Posterior vena cava (tissue), 2 donors: Measurements from ENCODE around the gene FNIP1. TPM values are rescaled to one million over a fixed set of nuclear protein-coding genes. Genes with fewer than 3 reads are reported as not detected.

Experiments used
- DNase-seq: peaks from one replicate; pipeline ENCODE4 v3.0.0-alpha.2; 2020; ENCODE audit warnings: low spot score
- intact Hi-C, 2 donors: fragments of 100-400 bp; cut with DNase I; formaldehyde crosslinking; loops; one replicate each; pipeline versions ENCODE4 v1.14.1 to v1.14.2; 2022 to 2023
- total RNA-seq, 2 donors: library from RNA; stranded (reverse); fragmentation: NEBNext Ultra II Directional; extraction: Animal tissue kit (Norgen Biotek cat#: 25700); gene quantifications; one replicate each; pipeline ENCODE4 v1.2.1, GENCODE V29; 2021
- donor health status: DM: yes; HTN: yes; CAD: no.
- donor health status: DM: yes; HTN: yes; CAD: no.

The FNIP1 gene
- total RNA-seq, 2 donors from 2014 or later, result 34.1 to 39.5 TPM

- DNase-seq, result no peak
- intact Hi-C loops, result loop anchor here in 1 of 2 donors (5.0 kb wide), 1 partner anchor 602 kb away; no protein-coding TSS in a partner anchor
Observed at GRCh38 chr5:131659290-131659689, 137.5 kb downstream of the FNIP1 start.

- intact Hi-C loops, result loop anchor here in 1 of 2 donors (5.0 kb wide), 1 partner anchor 597 kb away; no protein-coding TSS in a partner anchor
Observed at GRCh38 chr5:131654776-131655175, 142.0 kb downstream of the FNIP1 start.

GRCh38 chr5:131654309-131654708, 142.5 kb downstream of the FNIP1 start:
- no peak for DNase-seq
- intact Hi-C loops, result no loop called here

More at GRCh38 chr5:131654776-131655175, 142.0 kb downstream of the FNIP1 start:
- no peak for DNase-seq

GRCh38 chr5:131649161-131649560, 147.7 kb downstream of the FNIP1 start:
- intact Hi-C loops, result no loop called here
- no peak for DNase-seq

GRCh38 chr5:131647048-131647769, 149.6 kb downstream of the FNIP1 start:
- intact Hi-C loops, result no loop called here
- DNase-seq, result no peak

DNA sequence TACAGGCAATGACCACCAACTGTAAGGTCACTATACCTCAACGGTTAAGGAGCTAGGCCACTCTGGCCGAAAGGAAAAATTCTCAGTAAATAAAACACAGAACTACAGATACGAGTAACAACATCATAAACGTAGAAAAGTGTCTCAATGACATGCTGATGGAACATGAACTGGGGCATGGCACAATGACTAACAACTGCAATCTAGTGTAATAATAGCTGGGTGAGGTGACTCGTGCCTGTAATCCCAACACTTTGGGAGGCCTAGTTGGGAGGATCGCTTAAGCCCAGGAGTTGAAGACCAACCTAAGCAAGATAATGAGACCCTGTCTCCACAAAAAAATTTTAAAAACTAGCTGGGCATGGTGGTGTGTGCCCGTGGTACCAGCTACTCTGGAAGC, 152.0 kb downstream of the FNIP1 start:
- no peak for DNase-seq
- intact Hi-C loops, result no loop called here

- DNase-seq, result no peak
- intact Hi-C loops, result no loop called here
Observed at GRCh38 chr5:131644370-131644769, 152.4 kb downstream of the FNIP1 start.

DNA sequence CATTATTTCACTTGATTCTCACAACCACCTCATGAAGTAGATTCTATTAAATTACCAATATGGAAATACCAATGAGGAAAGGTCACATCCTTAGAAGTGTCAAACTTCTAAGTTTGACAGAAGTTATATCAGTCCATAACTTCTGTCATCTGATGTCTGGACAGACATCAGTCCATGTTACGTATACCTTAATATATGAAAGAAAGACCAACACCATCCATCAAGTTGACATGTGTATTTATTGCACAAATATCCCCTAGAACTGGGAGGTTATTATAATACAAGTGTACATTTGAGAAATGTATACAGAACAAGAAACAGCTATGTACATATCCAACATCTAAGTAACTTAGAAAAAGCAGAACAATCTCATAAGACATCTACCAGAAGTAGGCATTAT, 155.3 kb downstream of the FNIP1 start:
- no peak for DNase-seq
- intact Hi-C loops, result no loop called here

DNA sequence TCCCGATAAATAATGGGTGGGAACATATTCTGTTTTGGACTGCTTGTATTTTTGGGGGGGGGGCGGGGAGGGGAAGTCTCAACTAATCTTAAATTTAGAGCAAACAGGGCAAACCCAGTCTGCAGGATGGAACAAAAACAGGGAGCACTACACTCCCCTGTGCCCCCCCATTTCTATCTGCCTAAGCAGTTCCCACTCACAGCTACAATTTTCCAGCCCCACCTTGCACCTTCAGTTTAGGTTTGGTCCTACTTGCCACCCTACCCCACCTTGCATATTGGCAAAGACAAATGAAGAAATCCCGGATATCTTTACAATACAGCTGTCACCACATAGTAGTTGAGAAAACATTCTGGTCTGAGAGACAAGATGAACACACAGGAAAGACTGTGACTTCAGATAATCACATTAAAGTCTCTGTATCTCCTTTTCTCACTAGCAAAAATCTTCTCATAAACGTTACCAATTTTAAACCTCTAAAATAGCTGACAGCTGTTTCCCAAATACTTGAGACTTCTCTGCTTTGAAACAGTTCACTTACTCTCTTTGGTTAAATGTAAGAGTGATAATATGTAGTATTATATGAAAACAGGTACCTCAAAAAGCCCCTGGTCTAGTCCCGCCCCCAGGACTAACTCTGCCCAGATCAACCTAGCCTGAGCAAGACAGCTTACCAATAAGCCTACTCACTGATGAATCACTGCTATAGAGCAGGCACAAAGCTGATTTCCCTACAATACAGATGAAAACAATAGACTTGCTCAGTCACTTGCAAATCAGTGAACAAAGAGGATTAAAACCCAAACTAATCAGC, 156.6 kb downstream of the FNIP1 start:
- DNase-seq, result no peak
- intact Hi-C loops, result no loop called here

GRCh38 chr5:131639148-131639547, 157.7 kb downstream of the FNIP1 start:
- intact Hi-C loops, result no loop called here
- no peak for DNase-seq

DNA sequence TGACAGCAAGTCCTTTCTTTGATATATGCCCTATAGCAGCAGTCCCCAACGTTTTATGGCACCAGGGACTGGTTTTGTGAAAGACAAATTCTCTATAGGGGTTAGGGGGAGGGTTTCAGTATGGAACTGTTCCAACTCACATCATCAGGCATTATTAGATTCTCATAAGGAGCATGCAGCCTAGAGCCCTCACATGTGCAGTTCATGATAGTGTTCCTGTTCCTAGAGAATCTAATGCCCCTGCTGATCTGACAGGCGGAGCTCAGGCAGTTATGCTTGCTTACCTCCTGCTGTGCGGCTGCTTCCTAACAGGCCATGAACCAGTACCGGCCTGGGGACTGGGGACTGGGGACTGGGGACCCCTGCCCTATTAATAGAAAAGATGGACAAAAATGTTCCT, 159.1 kb downstream of the FNIP1 start:
- intact Hi-C loops, result no loop called here
- no peak for DNase-seq

DNA sequence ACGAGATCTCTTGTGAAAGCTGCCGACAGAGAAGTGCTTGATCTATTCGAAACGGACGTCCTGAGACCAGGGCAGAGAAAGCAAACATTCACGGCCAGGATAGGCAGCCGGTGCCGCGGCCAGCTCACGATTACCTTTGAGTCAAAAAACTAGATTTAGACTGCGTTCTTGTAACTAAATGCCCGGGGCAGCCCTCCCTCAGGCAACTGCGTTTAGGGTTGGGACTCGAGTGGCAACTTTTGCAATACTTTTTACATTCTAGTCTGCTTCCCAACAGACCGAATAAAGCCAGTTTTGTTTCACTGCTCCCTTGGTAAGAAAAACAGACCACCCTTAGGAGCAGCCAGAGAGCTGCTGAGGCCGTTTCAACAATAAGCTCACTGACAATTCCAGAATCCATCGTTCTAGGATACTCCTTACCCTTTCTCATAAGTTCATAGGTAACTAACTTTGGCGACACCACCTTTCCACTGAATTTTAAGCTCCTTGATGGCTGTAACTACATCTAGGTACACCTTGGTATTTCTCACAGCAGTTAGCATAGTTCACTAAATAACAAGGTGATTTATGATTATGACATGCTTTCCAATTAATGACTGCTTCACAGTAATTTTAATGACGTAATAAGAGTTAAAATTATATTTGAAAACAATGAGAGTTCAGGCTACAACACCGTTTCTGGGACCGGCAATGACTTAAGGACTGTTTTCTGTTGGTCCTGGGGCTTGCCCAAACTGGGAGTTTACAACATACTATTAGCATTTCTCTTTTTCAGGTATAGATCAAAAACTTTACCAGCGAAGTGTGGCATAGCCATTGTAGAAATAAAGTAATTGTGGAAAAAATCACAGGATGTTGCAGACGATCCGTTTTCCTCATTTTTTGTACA, 160.9 kb downstream of the FNIP1 start:
- DNase-seq, result peak; percentile 83
- intact Hi-C loops, result no loop called here

GRCh38 chr5:131634996-131635683, 161.7 kb downstream of the FNIP1 start, which contains the start of gene RAPGEF6:
Gene RAPGEF6, minus strand, starts transcription at chr5:131635229. Its CDS starts 199 bp downstream, at chr5:131635030.
- intact Hi-C loops, result no loop called here
- peak; percentile 99 for DNase-seq

DNA sequence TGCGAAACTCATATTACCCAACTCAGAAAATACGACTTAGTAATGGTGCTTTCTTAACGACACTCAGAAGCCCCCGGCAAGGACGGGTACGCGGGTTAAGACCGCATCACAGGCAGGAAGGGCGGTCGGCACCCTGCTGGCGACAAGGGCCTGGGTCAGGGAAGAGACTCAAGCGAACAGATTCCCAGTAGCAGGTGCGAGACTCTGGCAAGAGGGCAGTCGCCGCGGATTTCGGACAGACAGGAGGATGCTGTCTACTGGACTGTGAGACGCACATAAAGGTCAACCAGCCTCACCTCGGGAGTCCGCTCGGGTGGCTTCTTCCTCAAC, 162.2 kb downstream of the FNIP1 start:
- no peak for DNase-seq
- intact Hi-C loops, result no loop called here

DNA sequence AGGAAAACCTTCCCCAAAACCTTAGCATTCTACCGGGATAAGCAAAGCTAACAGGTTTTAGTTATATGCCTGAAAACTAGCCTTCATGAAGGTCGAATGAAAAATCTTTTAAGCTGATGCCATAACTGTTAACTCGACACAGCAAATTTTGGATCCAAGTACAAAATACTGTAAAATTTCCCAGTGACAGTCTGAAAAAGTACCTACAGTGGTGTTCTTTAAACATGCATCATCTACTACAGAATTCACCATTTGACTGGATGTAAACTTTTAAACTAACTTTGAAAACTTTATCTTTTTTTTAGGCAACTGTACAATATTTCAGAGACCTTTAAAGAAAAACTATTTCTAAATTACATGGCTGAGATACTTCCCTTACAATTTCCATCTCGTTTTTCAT, 162.6 kb downstream of the FNIP1 start:
- intact Hi-C loops, result no loop called here

DNA sequence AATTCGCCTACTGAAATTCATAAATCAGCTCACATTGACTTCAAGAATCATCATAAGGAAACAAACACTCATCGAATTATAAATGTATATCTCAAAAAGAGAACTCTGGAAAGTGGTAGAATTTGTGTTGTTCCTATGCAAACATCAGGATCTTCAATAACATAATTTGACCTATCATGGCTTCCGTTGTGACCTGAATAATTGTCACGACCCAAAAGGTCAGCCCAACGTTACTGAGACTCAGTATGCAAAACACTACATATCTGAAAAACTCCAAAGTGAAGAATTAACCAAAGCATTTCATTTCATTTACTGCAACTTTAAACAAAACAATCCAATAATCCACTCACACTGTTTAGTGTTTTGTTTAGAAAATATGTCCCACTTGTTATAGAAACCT, 163.0 kb downstream of the FNIP1 start:
- no peak for DNase-seq
- intact Hi-C loops, result no loop called here

More for the DNA sequence above, 162.6 kb downstream of the FNIP1 start:
- no peak for DNase-seq

DNA sequence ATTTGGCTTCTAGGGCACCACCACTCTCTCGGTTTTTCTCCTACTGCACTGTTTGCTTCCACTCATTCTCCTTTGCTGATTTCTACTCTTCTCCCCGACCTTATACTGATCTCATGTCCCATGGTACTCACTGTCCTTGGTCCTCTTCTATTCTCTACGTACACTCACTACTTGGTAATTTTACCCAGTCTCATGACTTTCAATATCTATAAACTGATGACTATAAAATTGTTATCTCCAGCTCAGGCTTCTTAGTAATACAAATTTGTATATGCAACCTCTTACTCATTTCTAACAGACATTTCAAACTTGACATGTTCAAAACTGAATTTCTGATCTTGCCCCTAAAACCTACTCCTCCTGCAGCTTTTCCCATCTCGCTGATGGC, 165.9 kb downstream of the FNIP1 start:
- intact Hi-C loops, result no loop called here
- DNase-seq, result no peak

- intact Hi-C loops, result no loop called here
- no peak for DNase-seq
Observed at GRCh38 chr5:131630208-131630962, 166.4 kb downstream of the FNIP1 start.
